AG09309 (cell line): Measurements from ENCODE around the gene HM13.

ENCODE experiments used
- DNase-seq: peaks from one replicate; pipeline ENCODE4 v3.0.0-alpha.2; 2010; ENCODE audit warnings: low read depth
- H3K4me3 ChIP-seq: 2 replicates; pipeline ENCODE4 v1.5.1; 2011; ENCODE audit warnings: mild to moderate bottlenecking, low read depth, low read length, moderate library complexity; ENCODE audit not compliant: control insufficient read depth
- CTCF ChIP-seq: IDR thresholded peaks from 2 replicates; pipeline ENCODE4 v1.5.1; 2011; ENCODE audit warnings: mild to moderate bottlenecking, low read depth, low read length, inconsistent platforms; ENCODE audit not compliant: insufficient read depth, control insufficient read depth; ENCODE audit errors: missing control alignments

Gene HM13

DNA sequence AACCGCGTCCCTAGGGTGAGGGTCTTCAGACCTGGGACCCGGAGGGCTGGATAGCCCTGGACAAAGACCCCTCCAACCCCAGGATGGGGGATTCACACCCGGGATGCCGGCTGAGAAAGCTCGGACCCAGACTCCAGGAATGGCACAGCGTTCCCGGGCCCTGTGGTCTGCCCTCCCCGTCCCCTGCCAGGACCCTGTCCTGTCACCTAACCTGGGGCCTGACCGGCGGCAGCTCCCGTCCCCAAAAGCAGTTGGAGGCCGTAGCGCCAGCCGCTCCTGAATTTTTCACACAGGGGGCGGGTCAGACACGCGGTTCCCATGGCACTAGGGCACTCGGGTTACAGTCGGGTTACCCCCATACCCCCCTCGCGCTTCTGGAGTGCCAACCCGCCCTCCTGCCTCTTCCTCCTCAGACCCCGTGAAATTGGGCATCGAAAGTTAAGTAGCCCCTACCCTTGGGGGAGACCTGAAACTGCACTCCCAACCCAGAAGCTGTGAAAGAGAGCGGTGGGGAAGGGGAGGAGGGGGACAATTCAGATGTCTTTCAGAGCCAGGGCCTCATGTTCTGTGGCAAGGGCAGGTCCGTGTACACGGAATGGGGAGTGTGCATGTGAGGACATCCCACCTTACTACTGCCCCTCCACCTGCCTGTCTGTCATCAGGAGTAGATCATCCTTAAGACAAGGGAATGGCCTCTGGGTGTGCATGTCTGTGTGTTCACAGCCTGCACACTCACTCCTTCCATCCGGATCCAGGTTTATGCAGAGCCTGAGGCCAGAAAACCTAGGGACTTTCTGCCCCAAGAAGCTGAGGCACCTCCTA lies 38.6 kb upstream of the HM13 start:
- no peak for DNase-seq
- TF ChIP-seq CTCF: no peak
- no peak overlapping the region for H3K4me3 ChIP-seq

DNA sequence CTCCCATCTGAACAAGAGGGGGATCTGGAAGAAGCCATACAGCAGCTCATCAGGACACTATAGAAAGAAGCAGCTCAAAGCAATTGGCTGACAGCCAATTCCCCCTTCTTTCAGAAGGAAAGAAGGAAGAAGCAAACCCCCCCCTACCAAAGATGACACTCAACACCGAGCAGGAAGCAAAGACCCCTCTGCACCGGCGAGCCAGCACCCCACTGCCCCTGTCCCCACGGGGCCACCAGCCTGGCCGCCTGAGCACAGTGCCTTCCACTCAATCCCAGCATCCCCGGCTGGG lies 38.0 kb upstream of the HM13 start:
- no peak for TF ChIP-seq CTCF
- DNase-seq: no peak
- H3K4me3 ChIP-seq: no peak overlapping the region

- no peak overlapping the region for H3K4me3 ChIP-seq
- TF ChIP-seq CTCF: no peak
- DNase-seq: no peak
Measured at GRCh38 chr20:31476643-31477215, 37.5 kb upstream of the HM13 start.

GRCh38 chr20:31484001-31484400 lies 30.2 kb upstream of the HM13 start:
- TF ChIP-seq CTCF: no peak
- DNase-seq: no peak

DNA sequence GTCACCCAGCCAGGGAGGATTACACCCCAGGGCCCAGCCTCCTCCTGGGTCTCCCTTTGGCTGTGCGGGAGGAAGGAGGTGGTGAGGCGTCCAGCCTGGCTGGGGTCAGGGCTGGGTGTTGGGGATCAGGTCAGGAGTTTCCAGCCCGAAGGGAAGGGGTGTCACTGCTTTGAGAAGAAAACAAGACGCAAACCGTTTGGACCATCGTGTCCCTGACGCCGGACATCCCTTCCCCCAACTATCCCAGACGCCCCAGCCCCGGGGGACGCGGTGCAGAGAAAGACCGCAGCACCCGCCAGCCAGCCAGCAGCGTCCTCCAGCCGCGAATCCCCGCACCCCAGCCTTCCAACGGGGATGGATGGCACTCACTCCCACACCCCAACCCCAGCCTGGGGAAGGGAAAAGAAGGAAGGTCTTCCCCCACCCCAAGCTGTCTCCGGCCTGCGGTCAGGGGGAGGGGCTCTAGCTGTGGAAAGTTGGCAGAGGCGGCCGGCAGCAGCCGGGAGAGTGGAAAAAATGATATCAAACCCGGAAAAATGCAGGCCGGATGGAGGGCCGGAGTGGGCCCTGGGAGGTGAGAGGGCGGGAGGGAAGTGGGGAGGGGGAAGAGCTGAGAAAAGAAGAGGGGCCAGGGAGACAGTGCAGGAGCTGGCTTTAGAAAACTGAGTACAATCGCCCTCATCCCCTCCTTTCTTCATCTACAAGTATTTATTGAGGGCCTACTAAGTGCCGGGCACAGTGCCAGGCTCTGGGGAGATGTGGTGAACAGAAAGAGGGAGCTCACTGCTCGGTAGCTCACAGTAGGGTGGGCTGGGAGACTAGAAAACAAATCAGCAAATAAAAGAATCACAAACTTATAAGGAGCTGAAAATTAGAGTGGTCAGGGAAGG lies 28.5 kb upstream of the HM13 start:
- TF ChIP-seq CTCF: no peak
- no peak overlapping the region; the same call in 1 of the 2 replicates for H3K4me3 ChIP-seq
- DNase-seq: no peak

More at GRCh38 chr20:31484001-31484400, 30.2 kb upstream of the HM13 start:
- H3K4me3 ChIP-seq: no peak overlapping the region

DNA sequence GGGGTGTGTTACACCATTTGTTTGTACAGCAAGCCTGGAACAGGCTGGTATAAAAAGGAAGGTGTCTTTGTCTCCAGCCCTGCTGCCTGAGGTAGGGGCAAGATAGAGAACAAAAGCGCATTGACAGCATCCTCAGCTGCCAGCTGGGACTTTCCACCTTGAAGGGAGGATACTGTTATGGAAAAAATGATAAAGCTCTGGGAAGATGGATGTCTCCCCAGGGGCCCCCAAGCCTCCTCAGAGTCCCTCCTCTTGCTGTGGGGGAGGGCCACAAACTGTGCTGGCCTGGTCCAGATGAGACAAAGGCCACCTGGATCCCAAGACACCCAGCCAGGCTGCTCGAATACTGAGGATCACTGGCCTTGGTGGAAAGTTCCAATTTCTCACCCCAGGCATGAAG lies 26.1 kb upstream of the HM13 start:
- TF ChIP-seq CTCF: no peak
- DNase-seq: no peak
- H3K4me3 ChIP-seq: no peak overlapping the region
